ENCODE results near the gene NTN4.

Gene NTN4

DNA sequence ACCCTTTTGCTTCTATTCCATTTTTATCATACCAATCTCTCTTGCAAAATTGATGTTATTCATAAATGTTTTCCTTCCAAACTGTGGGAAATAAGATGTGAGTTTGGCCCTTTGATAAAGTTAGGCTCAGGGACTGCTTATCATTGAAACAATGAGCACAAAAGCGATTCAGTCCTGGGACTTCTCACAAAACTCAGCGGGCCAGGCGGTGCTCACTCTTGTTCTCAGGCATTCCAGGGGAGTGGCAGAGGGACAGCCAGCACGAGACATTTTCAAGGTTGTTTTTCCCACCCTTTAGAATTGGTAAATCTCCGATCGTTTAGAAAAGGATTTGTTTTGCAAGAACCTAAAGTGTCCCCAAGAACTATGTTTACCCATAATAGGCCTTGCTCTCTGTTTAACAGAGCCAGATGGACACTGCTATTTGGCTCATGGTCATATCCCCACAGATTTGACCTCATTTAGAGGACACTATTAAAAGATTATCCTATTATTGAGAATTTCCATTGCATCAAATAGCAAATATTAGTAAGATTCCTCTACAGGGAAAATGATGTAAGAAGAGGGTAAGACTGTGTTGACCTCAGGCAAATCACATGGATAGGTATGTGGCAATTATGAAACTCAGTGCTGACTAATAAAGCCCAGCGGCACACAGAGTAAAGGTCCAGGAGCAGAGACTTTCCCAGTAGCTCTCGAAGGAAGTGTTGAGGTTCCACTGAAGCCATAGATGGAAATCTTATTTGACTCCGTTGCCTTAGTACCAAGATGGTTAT, 136.6 kb downstream of the NTN4 start:
- DNase-seq: no peak

GRCh38 chr12:95651681-95652080, 138.9 kb downstream of the NTN4 start:
- DNase-seq: no peak

DNA sequence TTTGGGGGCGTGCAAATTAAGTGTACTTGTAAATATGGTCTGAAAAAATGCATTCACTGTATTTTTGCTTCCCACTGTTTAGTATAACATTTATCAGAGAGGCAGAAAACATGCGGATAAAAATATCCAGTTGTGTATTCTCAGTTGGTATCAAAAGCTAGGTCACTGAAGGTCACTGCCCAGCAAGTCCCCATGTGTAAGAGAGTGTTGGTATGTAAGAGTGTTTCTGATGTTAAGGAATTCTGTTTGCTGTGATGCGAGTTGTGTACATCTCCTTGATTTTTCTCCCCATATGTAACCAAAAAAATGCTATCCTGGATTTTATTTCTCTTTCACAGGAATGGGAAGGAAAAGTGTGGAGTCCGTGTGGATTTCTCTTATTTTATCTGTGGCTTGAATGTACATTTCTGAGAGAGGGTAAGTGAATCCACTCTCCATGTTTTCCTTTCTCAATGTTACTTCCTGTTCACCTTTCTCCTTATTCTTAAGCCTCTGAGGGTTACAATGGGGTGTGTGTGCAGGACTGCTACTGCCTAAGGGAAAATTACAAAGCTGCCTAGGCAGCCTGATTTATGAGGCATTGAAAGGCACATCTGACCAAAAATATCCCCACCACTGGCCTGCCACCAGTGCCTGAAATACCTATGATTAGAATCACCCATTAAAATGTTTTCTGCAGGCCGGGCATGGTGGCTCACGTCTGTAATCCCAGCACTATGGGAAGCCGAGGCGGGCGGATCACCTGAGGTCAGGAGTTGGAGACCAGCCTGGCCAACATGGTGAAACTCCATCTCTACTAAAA, 141.4 kb downstream of the NTN4 start:
- no peak for DNase-seq

- DNase-seq: no peak
Measured at GRCh38 chr12:95646781-95647190, 143.8 kb downstream of the NTN4 start.

DNA sequence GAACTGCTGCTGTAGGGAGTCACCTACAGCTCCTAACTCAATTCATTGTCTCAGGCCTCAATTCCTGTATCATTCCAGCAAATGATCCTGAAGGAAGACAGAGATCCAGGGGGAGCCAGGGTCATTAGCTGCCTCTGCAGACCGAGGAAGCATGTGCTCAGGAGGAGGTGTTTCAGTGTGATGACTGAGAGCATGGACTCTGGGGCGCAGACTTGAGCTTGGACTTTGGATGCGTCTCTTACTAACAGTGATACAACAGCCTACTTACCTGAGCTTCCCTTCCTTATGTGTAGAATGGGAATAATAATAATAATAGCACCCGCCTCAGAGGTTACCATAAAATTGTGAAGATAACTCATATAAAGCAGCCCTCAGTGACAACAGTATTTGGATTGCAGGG, 147.3 kb downstream of the NTN4 start:
- DNase-seq: no peak

DNA sequence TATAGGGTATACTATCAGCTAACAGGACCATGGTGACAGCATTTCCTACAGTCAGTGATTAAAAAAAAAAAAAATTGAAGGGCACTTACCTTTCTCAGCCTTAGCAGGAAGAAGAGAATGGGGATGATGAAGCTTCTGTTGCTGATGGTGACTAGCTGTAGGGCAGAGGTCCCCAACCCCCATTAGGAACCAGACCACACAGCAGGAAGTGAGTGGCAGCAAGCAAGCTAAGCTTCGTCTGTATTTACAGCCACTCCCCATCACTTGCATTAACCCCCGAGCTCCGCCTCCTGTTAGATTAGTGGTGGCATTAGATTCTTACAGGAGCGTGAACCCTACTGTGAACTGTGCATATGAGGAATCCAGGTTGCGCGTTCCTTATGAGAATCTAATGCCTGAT, 148.0 kb downstream of the NTN4 start:
- DNase-seq: no peak

DNA sequence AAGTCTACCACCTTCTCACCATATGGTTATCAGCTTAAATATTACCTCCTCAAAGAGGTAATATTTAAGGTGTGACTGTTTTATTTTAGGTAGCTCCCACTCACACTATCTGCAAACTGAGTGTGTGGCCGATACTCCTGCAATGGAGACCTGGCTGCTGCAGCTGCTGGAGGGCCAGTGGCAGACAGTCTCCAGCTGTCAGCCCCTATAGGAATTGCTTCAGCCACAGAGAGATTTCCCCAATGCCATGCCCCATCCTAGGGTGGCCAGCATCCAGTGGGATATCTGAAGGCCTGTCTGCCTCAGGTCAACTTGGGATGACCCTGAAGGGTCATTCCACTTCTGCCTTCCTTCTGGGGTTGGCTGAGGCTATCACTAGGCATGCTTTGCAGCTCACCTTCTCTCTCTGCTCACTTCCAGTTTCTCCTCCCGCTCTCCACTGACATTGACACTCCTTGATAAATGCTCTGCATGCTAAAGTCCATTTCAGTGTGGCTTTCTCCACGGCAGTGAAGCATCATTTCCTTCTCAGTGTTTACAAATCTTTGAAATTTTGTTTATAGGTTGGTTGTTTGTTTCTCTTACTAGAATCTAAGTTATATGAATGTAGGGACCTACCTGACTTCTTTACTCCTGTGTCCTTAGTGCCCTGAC, 149.1 kb downstream of the NTN4 start:
- DNase-seq: no peak

DNA sequence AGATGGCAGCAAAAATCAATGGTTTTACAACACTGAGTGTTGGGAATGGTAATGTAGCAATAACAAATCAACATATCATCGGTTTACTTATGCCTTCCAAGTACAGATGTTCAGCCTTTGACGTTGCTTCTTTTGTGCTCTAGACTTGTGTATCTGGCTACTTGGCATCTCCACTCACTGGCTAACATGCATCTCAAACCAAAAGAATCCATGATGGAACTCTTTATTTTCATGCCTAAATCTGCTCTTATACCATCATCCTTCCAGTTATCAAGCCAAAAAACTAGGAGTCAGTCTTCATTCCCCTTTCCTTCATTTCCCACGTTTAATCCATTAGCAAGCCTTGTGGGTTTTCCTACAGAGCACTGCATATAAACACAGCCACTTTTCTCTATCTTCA, 150.0 kb downstream of the NTN4 start:
- no peak for DNase-seq

DNA sequence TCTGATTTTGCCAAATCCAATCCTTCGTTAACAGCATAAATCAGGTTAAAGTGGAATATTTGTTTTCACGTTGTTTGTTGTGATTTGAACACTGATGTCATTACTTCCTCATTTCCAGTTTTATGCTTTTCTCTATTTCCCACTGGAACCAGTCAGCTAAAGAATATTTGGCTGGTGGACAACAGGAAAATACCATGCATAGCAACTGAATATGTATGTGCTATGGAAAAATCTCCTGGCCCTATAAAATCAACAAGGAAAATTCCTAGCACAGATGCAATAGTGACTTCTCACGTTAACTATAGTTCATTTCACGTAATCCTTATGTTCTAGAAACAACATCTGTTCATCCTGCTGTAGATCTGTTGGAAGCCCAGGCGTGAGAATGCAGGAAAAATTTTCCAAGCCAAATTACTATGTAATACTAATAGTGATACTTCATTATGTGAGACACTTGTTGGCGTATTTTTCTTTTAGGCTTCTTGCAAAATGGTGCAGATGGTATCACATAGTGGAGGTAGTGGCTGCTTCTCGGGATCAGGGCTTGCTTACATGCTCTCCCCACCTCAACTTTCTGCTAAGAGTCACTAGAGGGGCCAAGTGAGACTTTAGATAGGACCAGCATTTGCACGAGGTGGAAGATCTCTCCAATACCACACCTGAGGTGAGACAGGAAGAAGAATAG, 153.0 kb downstream of the NTN4 start:
- no peak for DNase-seq

DNA sequence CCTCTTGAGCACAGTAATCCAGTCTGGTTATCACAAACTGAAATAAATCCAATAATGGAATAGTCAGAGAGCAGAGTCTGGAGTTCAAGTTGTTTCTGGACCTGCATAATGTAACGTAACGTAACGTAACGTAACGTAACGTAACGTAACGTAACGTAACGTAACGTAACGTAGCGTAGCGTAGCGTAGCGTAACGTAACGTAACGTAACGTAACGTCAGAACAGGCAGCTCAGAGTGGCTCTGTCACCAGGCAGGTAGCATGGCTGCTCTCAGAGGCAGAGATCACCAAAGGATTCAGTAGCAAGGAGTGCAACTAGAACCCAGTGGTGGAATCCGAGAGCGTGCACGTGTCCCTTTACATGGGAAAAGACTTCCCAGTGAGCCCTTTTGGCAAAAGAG, 153.6 kb downstream of the NTN4 start:
- DNase-seq: no peak

DNA sequence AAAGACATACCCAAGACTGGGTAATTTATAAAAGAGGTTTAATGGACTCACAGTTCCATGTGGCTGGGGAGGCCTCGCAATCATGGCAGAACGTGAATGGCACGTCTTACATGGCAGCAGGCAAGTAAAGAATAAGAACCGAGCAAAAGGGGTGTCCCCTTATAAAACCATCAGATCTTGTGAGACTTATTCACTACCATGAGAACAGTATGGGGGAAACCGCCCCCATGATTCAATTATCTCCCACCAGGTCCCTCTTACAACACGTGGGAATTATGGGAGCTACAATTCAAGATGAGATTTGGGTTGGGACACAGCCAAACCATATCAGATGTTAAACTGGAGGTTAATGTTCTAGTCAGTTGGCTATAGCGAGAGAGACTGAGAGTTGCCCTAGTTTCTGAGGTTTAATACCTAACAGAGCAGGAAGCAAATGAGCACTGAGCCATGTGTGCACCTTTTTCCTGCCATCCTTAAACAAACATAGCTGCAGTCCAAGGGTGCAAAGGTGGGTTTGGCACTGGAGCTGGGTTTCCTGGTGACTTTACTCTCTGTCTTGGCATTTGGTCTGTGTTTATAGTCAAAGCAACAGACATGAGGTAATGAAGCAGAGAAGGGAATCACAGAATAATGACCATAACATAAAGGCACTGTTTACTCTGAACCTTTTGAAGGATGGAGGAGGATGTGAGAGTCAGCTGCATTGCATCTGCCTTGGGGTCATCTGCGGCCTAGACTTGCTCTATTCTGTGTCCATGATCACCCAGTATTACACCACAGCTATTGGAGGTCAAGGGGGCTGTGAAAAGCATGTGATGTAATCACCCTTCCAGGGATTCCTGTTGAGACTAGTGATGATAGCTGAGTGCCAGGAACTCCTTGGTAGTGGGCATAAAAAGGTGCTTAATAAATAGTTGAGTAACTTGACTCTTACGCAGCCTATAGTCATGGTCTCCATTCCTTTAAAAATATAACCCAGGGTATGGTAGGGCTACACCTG, 155.6 kb downstream of the NTN4 start:
- no peak for DNase-seq

- no peak for DNase-seq
Measured at GRCh38 chr12:95633732-95634465, 156.7 kb downstream of the NTN4 start.

- DNase-seq: no peak
Measured at GRCh38 chr12:95633049-95633731, 157.4 kb downstream of the NTN4 start.

DNA sequence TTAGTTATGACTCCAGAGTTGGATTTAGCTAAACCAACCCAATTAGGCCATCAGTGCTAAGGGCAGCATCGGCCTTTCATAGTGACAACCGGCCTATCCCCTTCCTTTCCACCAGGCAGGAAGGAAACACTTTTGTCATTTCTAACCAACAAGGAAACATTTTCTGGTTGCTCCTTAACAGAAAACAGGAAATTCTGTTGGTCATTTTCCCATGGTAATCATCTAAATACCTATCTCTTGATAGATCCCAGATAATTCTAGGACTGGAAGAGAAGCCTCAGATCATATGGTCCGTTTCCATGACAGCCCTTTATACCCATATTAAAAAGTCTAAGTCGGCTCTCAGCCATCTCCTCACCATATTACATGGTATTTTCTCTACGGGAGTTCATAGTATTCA, 160.1 kb downstream of the NTN4 start:
- no peak for DNase-seq

GRCh38 chr12:95629392-95629791, 161.2 kb downstream of the NTN4 start:
- DNase-seq: no peak

DNA sequence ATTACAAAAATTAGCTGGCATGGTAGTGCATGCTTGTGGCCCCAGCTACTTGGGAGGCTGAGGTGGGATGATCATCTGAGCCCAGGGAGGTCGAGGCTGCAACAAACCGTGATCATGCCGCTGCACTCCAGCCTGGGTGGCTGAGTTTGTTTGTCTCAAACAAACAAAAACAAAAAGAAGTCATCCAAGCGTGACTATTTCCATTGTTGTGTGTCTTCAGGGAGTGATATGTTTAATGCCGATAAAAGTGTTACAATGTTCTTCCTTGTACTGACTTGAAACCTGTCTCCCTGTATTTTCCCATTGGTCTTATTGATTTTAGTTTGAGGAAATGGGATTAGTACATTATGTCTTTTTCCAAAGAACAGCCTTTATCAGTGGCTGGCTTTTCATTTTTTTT, 163.7 kb downstream of the NTN4 start:
- no peak for DNase-seq

- no peak for DNase-seq
Measured at GRCh38 chr12:95625012-95625411, 165.6 kb downstream of the NTN4 start.

DNA sequence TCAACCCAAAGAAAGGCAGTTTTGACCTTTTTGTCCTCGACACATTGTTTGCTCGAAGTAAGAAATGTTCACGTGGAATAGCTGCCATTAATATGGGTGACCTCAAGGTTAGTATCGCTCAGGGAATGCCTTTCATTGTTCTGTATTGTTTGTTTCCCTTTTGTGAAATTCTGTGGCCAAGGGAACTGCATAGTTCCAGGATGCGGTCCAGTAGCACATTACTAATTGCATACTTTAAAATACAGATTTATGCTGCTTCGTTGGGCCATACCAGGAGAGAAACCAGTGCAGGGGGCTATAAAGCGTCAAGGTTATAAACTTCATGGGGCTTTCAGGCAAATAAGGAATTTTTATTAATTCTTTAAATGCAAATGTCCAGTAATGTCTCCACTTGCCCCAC, 166.0 kb downstream of the NTN4 start:
- DNase-seq: no peak

DNA sequence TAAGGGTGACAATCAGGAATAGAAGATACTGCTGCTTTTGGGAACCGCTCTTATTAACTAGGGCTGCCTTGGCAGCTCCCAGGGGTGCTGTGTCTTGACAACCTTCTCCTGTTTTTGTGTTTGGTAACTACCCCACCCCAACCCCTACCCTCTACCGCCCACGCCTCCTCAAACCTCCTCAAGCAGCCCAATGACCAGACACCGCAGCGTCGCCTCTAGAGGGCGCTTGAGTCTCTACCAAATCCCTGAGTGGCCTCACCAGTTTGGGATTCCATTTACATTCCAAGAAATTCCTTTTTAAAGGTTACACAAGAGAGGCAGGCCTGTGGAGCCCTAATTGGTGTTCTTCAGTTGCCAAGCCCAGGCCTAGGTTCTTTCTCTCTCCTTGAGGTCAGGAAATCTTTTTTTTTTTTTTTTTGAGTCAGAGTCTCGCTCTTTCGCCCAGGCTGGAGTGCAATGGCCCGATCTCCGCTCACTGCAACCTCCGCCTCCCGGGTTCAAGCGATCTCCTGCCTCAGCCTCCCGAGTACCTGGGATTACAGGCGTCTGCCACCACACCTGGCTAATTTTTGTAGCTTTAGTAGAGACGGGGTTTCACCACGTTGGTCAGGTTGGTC, 166.9 kb downstream of the NTN4 start:
- no peak for DNase-seq

- DNase-seq: no peak
Measured at GRCh38 chr12:95622879-95623278, 167.7 kb downstream of the NTN4 start.
